HG02623 (cell line): ENCODE measurements around the gene TLDC2.
"Not testable (repeated sequence)": the region's sequence is repeated elsewhere in the genome, so short reads cannot be mapped to it uniquely, and the experiment has no call there.

Source experiments
- ATAC-seq: cut with Tn5 transposase; IDR thresholded peaks from one replicate; pipeline ENCODE4 v1.9.1; 2021; ENCODE audit warnings: moderate library complexity; ENCODE audit not compliant: unreplicated experiment

The TLDC2 gene

GRCh38 chr20:36866681-36867495 is 9.1 kb upstream of the TLDC2 start:
- ATAC-seq = no peak

DNA sequence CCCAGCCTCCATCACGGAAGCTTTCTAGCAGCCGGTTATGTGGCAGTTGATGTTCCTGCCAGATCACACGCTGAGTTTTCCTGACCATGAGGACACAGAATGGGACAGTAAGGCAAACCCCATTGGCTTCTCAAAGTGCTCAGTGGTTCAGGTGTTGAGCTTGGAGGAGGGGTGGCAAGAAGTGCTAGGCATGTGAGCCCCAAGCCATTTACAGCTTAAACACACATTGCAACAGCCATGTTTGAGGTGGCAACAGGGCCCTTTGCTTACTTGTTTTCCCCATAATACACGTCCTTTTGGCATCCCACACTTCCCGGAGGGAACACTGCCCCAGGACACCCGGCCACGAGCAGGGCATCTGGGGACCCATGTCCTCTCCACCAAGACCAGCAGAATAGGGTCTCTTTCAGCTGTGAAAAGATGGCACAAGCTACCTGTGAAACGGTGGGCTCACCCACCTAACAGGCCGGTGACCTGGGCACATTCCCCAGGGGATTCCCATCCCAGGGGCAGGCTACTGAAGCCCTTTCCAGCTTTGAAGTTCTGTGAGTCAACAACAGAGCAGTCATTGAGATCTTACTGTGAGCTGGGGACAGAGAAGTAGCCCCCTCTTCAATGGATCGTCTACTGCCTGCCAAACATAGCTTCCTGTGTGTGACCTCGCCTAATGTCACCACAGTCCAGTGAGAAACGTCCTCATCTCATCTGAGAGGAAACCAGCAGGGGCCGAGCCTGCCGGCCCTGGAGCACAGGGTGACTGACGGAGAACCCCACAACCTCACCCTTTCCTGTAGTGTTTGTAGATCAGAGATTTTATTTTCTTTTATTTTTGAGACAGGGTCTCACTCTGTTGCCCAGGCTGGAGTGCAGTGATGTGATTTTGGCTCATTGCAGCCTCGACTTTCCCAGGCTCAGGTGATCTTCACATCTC is 4.0 kb upstream of the TLDC2 start:
- no peak for ATAC-seq

DNA sequence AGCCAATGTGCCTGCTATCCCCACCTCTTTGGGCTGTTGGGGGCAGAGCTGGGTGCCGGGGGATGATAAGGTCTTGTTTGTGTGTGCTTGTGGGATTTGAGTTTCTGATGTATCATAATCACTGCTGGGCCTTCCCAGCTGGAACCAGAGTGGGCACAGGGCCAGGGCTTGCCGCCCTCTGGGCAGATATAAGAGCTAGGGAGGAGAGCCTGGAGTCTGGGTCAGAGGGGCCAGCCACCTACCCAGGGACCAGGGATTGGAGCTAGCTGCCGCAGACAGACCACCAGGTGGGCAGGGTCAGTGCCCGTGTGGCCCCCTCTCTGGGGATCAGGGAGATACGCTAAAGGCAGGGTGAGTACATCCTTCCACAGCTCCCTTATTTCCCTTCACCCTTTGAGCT is 3.1 kb upstream of the TLDC2 start:
- no peak for ATAC-seq

DNA sequence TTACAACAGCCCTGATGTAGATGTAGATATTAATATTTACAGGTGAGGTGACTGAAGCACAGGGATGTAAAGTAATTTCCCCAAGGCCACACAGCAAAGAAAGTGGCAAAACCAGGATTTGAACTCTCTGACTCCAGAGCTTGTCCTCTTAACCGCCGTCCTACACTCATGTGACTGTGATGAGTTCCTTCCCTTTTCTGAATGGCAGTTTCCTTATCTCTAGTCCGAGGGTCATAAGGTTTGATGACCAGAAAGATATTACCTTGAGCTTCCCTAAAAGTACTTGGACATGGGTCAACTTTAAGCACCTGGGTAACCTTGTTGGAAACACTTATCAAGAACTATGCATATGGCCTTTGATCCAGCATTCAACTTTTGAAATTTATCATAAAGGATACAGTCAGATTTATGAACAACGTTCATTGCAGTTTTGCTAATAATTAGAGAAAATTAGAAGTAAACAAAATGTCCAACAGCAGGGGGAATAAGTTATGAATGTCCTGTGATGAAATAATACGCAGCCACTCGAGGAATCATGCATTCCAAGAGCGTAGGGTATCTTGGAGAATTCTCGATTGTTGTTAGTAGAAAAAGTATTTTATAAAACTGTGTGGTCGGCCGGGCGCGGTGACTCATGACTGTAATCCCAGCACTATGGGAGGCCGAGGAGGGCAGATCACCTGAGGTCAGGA is 2.3 kb upstream of the TLDC2 start:
- no peak for ATAC-seq

- ATAC-seq = not testable (repeated sequence)
These were observed 845 bp upstream of the TLDC2 start for GRCh38 chr20:36875093-36875492.

GRCh38 chr20:36876473-36876833 is 515 bp downstream of the TLDC2 start:
- ATAC-seq = no peak

GRCh38 chr20:36878941-36879340 is 3.0 kb downstream of the TLDC2 start:
- ATAC-seq = no peak

DNA sequence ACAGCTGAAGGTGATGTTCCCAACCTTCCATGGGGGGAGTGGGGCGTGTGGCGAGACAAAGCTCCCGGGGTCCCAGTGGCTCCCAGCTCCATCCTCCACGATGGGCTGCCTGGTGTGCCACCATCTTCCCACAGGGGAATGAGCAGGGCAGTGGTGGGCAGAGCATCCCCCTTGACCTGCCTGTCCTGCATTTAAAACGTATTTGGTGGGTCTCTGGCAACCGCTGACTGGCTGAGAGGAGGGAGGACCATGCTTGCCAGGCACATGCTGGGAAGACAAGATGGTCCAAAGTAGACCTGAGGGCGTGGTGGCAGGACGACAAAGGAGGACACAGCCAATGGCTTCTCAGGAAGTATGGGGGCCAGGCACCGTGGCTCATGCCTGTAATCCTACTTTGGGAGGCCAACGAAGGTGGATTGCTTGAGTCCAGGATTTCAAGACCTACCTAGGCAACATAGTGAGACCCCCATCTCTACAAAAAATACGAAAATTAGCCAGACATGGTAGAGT is 4.9 kb downstream of the TLDC2 start:
- ATAC-seq = no peak

DNA sequence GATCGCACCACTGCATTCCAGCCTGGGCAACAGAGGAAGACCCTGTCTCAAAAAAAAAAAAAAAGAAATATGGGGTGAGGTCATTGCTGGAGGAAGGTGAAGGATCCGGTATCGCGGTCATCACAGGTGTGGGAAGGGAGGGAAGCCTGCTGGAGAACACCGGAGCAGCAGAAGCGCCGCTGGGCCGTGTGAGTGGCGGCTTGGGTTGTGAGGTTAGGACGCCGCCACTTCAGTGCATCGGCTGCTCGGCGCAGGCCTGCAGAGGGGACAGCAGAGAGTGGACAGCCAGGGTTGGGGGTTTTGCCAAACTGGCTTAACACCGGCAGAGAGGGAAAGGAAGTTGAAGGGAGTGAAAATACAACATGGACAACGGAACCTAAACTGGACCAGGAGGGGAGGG is 5.4 kb downstream of the TLDC2 start:
- ATAC-seq = no peak

DNA sequence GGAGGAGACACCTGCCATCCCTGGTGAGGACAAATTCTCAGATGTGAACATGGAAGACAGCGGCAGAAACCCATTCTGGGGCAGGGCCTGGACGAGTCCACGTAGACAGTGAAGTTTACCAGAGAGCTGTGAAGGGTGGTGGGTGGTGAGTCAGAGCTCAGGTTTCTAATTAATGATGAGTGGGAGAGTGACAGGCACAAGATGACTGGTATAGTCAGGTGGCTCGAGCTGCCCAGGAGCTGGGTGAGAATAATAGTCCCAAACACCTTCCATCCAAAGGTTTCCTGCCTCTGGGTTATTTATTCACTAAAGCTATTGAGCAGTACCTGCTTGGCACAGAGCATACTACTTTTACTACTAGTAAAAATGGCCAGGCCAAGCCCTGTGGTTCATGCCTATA is 6.0 kb downstream of the TLDC2 start:
- no peak for ATAC-seq

DNA sequence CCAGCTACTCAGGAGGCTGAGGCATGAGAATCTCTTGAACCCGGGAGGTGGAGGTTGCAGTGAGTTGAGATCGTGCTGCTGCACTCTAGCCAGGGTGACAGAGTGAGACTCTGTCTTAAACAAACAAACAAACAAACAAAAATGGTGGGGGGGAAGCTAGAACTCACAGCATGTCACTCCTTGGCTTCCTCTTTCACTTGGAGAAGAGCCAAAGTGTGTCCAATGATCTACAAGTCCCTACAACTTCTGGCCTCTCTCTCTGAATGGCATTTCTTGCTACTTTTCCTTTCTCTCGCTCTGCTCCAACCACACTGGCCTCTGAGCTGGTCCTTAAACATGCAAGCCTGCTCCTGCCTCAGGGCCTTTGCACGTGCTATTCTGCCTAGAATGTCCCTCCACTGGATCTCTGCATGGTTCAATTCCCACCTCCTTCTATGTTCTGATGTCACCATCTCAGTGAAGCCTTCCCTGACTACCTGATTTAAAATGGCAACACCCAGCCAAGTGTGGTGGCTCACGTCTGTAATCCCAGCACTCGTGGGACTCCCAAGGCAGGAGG is 8.1 kb downstream of the TLDC2 start:
- no peak for ATAC-seq

- ATAC-seq = no peak
These were observed 9.4 kb downstream of the TLDC2 start for GRCh38 chr20:36885356-36885755.

DNA sequence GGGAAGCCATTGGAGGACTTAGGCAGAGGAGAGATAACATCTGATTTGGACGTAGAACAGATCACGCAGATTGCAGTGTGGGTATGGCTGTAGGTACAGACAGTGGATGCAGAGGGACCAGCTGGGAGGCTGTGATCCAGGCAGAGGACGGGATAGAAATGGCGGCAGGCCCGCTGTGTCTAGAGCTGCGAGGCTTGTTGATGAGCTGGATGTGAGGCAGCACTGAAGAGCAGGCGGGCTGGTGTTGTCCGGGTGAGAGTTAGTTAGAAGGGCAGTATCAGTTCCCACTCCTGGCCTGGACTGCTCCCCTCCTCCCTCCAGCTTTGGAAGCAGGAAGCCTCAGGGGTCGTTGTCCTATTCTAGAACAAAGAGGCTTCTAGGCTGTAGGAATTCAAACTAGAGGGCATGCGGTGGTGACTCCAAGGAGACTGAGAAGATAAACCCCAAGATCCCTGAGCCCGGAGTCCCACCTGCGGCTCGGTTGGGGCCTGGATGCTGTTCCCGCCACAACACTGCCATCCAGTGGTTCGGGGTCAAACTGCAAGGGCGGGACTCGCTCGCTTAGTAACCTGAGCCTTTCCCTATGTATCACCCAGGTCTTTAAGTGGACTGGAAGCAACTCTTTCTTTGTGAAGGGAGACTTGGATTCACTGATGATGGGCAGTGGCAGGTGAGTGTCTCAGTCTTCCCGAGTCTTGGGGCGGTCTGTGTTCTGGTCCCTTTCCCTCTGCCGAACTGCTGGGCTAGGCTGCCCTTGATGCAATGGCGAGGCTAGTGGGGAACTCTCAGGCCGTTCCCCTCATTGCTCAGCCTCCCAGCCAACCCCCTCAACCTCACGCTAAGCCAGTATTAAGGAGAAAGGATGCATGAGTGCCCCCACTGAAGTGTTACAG is 11.2 kb downstream of the TLDC2 start:
- no peak for ATAC-seq

- ATAC-seq = no peak
These were observed 11.8 kb downstream of the TLDC2 start for GRCh38 chr20:36887752-36888090.

- no peak for ATAC-seq
These were observed 13.1 kb downstream of the TLDC2 start for GRCh38 chr20:36888880-36889516.

GRCh38 chr20:36890586-36890985 is 14.6 kb downstream of the TLDC2 start:
- no peak for ATAC-seq

GRCh38 chr20:36891211-36891610 is 15.3 kb downstream of the TLDC2 start:
- ATAC-seq = no peak

DNA sequence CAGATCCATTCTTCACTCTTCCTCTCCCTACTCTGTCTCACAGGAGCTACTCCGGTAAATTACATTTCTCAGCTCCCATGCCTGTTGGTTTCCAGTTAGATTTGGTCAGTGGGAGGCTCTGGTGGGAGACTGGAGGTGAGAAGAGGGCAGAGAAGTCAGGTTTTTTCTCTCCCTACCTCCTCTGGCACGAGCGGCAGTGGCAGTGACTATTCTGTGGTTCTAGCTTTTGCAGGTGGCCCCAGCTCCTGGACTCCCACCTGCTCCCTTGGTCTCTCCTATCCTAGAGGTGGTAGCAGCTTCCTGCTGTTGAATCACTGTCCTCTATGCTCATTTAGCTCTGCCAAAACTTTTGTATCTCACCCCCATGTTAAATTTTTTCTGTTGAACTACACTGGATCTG is 17.9 kb downstream of the TLDC2 start:
- no peak for ATAC-seq

- no peak for ATAC-seq
These were observed 19.1 kb downstream of the TLDC2 start for GRCh38 chr20:36895036-36895435.

- ATAC-seq = no peak
These were observed 28.8 kb downstream of the TLDC2 start for GRCh38 chr20:36904690-36905089.
